Measurements from ENCODE around the gene SLCO2B1. TPM values are rescaled to one million over a fixed set of nuclear protein-coding genes. Genes with fewer than 3 reads are reported as not detected.

The SLCO2B1 gene
- total RNA-seq, 1 donor from 2014 or later: 19.2 TPM

DNA sequence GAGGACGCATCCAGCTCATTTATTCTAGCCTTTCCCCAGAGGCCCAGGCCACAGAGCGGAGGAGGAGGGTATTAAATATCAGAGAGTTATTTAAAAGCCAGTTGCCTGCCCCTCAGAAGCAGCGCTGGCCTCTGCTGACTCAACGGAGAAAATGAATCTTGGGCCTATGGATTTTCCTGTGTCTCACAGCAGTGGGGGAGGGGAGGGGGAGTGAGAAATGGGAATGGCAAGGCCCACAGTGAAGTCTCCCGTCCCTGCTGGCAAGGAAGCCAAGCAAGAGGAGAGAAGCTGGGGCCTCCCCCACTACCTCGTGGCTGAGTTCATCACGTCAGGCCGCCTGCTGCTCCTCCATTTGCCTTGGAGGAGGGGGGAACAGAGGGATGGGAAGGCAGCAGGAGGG is 85.2 kb downstream of the SLCO2B1 start:
- H3K27me3 Mint-ChIP-seq (ENCODE audit: low read depth): peaks cover 17% of the 10 kb centered on the region
- peak overlapping the region; percentile 49 for H3K27ac Mint-ChIP-seq (ENCODE audit: unreplicated experiment)
- TF ChIP-seq, protein P1, sequence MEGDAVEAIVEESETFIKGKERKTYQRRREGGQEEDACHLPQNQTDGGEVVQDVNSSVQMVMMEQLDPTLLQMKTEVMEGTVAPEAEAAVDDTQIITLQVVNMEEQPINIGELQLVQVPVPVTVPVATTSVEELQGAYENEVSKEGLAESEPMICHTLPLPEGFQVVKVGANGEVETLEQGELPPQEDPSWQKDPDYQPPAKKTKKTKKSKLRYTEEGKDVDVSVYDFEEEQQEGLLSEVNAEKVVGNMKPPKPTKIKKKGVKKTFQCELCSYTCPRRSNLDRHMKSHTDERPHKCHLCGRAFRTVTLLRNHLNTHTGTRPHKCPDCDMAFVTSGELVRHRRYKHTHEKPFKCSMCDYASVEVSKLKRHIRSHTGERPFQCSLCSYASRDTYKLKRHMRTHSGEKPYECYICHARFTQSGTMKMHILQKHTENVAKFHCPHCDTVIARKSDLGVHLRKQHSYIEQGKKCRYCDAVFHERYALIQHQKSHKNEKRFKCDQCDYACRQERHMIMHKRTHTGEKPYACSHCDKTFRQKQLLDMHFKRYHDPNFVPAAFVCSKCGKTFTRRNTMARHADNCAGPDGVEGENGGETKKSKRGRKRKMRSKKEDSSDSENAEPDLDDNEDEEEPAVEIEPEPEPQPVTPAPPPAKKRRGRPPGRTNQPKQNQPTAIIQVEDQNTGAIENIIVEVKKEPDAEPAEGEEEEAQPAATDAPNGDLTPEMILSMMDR (IDR thresholded peaks at IDR 0.05): no peak
- no peaks in the 10 kb centered on the region for H3K36me3 Mint-ChIP-seq (ENCODE audit: low read depth)
- H3K9me3 Mint-ChIP-seq (ENCODE audit: low read depth): peaks cover 2% of the 10 kb centered on the region
- no peak for DNase-seq (ENCODE audit: low spot score)
- H3K4me3 Mint-ChIP-seq (ENCODE audit: unreplicated experiment): no peak overlapping the region
- peaks cover 14% of the 10 kb centered on the region for H3K4me1 Mint-ChIP-seq (ENCODE audit: low read depth)

DNA sequence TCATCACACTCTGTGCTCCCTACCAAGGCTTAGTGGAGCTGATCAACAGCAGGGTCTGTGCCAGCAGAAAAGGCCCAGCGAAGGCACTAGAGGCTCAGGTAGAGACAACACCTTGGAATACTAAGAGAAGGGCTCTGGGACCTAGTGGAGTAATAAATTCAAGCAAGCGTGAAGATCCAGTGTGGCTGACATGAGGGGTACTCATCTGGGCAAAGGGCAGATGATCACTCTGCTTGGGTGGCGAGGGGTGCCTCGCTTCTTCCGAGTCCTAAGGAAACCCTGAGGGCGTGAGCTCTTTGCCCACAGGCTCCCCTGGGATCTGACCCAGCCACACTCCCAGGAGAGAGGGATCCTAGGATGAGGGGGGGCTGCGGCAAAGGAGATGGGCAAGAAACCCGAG is 86.1 kb downstream of the SLCO2B1 start:
- peaks cover 13% of the 10 kb centered on the region for H3K27me3 Mint-ChIP-seq (ENCODE audit: low read depth)
- no peak for DNase-seq (ENCODE audit: low spot score)

DNA sequence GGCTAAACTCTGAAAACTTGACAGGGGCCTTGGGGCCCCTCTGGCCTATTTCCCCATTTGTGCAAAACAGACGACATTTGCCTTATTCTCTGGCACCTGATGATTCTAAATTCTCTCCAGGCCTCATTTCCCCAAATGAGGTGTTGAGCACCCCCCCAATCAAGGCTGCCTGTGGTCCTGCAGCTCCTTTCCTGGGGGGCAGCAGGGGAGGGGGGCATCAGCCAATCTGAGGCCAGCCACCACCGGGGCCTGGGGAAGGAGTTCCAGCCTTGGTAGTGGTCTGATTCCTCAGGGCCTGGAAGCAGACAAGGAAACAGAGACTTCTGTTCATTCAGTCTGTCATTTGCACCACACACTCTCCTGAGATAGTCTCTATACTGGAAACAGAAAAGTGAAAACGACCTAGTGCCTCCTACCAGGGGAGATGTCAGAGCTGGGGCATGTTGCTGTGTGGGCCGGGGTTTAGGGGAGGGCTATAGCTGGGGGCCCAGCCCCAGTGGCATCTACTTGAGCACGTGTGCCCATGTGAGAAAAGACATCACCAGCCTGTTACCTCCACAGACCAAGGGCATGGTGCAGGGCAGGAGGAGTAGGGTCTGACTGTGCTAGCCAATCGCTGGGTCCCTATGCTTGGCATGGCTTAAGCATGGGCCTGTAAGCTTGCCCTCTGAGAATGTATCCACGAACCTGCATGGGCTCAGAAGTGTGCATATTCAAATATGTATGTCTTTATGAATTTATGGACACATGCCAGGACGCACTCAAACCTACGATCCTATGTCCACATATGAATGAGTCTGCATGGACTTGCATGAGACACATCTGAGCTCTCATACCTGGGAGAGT is 87.9 kb downstream of the SLCO2B1 start:
- TF ChIP-seq, protein P1 (IDR thresholded peaks at IDR 0.05): no peak
- peaks cover 16% of the 10 kb centered on the region for H3K4me1 Mint-ChIP-seq (ENCODE audit: low read depth)
- H3K9me3 Mint-ChIP-seq (ENCODE audit: low read depth): peaks cover under 1% of the 10 kb centered on the region
- no peak for DNase-seq (ENCODE audit: low spot score)
- no peak overlapping the region for H3K27ac Mint-ChIP-seq (ENCODE audit: unreplicated experiment)
- H3K36me3 Mint-ChIP-seq (ENCODE audit: low read depth): no peaks in the 10 kb centered on the region
- peaks cover 28% of the 10 kb centered on the region for H3K27me3 Mint-ChIP-seq (ENCODE audit: low read depth)
- H3K4me3 Mint-ChIP-seq (ENCODE audit: unreplicated experiment): no peak overlapping the region

More for the DNA sequence above, 86.1 kb downstream of the SLCO2B1 start:
- no peak overlapping the region for H3K27ac Mint-ChIP-seq (ENCODE audit: unreplicated experiment)
- H3K4me1 Mint-ChIP-seq (ENCODE audit: low read depth): peaks cover 14% of the 10 kb centered on the region
- TF ChIP-seq, protein P1 (IDR thresholded peaks at IDR 0.05): no peak
- no peak overlapping the region for H3K4me3 Mint-ChIP-seq (ENCODE audit: unreplicated experiment)
- no peaks in the 10 kb centered on the region for H3K36me3 Mint-ChIP-seq (ENCODE audit: low read depth)
- H3K9me3 Mint-ChIP-seq (ENCODE audit: low read depth): peaks cover 2% of the 10 kb centered on the region

DNA sequence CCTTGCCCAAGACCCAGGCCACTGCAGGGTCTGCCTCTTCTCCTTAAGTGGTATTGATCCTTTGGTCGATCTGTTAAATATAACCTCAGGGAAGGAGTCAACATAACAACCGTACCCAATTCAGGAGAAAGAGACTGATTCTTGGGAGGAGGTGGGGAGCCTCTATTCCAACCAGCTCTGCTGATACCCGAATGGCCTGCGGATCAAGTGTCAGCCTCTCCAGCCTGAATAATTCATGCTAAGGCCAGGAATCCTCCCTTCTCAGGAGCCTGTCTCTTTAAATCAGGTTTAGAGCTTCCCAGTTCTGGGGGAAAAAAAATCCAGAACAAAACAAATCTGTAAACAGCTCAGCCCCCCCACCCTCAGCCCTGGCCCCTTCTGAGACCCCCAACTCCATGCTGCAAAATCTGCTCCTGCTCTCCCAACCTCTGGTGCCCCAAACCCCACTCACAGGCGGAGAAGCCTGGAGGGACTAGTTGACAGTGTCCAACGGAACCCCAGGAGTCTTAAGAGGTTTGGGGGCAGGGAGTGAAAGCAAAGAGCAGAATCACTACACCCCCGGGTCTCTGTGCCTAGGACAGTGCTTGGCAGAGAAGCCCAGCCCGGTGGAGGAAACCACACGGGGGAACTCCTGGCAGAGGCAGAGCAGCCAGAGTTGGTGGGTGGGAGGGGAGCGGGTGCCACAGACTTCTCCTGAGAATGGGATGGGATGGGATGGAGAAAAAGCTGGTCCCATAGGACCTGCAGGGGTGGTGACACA is 88.8 kb downstream of the SLCO2B1 start:
- DNase-seq (ENCODE audit: low spot score): no peak
- no peak overlapping the region for H3K27ac Mint-ChIP-seq (ENCODE audit: unreplicated experiment)
- H3K36me3 Mint-ChIP-seq (ENCODE audit: low read depth): no peaks in the 10 kb centered on the region
- peaks cover 31% of the 10 kb centered on the region for H3K27me3 Mint-ChIP-seq (ENCODE audit: low read depth)
- H3K9me3 Mint-ChIP-seq (ENCODE audit: low read depth): no peaks in the 10 kb centered on the region
- TF ChIP-seq, protein P1 (IDR thresholded peaks at IDR 0.05): no peak
- peak overlapping the region; percentile 69 for H3K4me3 Mint-ChIP-seq (ENCODE audit: unreplicated experiment)
- peaks cover 15% of the 10 kb centered on the region for H3K4me1 Mint-ChIP-seq (ENCODE audit: low read depth)

DNA sequence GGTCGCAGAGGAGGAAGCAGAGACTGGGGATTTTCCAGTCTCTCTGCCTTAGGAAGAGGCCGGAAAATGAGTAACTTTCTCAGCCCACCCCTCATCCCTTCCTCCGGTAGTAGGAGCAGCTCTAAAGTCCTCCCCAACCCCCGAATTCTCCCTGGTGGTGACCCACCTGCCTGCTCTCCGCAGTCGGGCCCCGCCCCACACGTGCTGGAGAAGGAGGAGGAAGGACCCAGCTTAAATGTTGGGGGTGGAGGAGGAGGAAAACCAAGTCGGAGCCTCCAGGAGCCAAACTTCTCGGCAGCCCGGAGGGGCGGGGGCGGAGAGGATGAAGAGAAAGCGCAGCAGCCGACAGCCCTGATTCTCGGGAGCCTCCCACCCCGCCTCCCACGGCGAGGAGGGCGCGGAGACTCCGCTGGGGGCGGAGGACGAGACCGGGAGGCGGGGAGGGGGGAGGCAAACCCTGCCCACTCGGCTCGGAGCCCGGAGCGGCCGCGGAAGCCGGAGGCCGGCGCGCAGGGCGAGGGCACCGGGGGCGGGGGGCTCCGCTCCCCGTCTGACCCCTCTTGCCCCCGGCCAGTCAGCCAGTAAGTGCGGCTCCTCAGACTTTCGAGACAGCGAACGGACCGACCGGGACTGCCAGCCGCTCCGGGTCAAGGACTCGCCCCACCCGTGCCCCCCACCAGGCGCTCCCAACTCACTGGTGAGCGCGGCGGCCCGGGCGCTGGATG is 89.6 kb downstream of the SLCO2B1 start, which contains the start of gene TPBGL:
Gene TPBGL, plus strand, starts transcription at position 464 of the 725 bp plus-strand sequence. CDS start 276 bp downstream, outside the sequence.
- H3K27me3 Mint-ChIP-seq (ENCODE audit: low read depth): peaks cover 33% of the 10 kb centered on the region
- peaks cover 15% of the 10 kb centered on the region for H3K4me1 Mint-ChIP-seq (ENCODE audit: low read depth)

More for the DNA sequence above, 89.6 kb downstream of the SLCO2B1 start, which contains the start of gene TPBGL:
- Mint-ChIP-seq H3K9me3 (ENCODE audit: low read depth) (no peaks in the 10 kb centered on the region), H3K4me3 (ENCODE audit: unreplicated experiment) (peak within 1 kb of the TSS; percentile 69), H3K27ac (ENCODE audit: unreplicated experiment) (no peak within 1 kb of the TSS), H3K36me3 (ENCODE audit: low read depth) (no peaks in the 10 kb centered on the region)
- TF ChIP-seq, protein P1 (IDR thresholded peaks at IDR 0.05): no peak
- DNase-seq (ENCODE audit: low spot score): peak; percentile 71

Data from chondrocyte (in vitro differentiated cells).